CD4-positive, alpha-beta T cell treated with Interleukin-15 for 4 hours (primary cell): Measurements from ENCODE around the gene MACROH2A2.
"Not testable (repeated sequence)": the region's sequence is repeated elsewhere in the genome, so short reads cannot be mapped to it uniquely, and the experiment has no call there.

Source experiments
- DNase-seq: peaks from one replicate; pipeline ENCODE4 v3.0.0-alpha.2; 2020; ENCODE audit warnings: low spot score

Gene MACROH2A2

DNA sequence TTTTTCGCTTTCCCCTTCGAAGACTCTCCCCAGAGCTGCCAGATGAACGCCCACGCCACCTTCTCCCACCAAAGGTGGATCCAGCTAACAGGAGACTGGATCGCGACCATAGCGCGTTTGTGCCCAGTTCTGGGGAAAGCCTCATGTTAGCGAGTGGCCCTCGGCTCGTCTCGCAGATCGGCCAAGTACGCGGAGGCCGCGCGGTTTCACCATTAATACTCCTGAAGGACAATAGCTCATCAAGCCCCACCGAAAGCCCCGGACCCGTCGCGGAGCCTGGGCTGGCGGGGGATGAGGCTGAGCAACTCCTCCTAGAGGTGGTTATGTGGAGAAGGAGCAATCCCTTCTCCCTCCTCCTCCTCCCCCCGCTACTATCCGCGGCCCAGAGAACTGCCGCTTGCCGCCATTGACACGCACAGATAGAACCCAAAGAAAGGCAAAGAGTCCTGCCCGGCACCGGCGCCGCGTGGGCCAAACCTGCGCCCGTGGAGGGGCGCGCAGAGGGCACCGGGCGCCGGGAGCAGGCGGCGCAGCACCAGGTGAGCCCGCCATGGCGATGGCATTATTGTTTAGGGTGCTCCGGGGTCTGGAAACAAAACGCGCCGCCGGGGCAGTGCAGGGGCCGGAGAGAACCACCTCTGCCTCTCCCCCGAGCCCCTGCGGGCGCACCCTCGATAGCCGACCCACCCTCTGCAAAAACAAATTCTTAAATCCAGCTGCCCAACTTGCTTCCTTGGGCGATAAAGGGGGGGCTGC lies at the start of gene MACROH2A2:
TSS of gene MACROH2A2 (plus strand) at position 385 of the 756 bp plus-strand sequence. CDS start 22,813 bp downstream, outside the sequence.
- no peak for DNase-seq

DNA sequence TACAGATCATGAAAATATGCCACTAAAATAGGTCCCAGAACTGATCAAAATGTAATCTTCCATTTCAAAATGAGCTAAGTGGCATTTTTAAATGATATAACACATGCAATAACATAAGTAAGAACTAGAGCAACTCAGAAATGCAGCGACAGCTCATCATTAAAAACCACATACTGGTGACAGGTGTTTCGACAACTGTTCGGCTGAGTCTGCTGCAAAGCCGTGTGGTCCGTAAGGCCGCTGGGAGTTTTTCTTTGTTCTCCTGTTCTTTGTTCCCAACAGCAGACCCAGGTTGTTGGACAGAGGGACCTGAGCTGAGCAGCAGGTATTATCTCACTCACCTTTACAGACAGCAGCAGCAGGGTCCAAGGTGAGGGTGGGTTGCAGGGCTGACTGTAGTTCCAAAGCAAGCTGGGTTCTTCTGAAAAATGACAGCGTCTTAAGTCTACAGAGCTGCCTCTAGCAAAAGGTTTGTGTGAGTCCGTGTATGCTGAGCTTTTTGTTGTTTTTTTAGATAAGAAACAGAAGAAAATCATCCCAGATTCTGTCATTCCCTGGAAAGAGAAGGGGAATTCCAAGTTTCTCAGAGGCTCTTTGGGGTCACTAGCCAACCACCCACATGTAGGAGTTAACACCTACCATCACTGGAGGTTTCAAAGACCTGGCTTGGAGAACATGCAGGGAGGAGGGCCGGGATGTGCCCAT lies 45.4 kb upstream of the MACROH2A2 start:
- DNase-seq: no peak

DNA sequence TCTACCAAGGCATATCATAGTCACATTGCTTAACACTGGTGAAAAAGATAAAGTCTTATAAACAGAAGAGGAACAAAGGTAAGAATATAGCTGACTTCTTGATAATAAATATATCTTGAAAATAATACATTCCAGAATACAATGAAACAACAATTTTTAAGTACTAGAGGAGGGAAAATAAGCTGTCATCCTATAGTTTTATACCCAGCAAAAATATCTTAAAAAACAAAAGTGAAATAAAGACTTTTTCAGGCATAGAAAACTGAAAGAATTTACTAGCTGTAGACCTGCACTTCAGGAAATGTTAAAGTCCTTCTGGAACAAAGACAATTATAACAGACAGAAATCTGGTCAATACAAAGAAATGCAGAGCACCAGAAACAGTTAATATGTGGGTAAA lies 21.4 kb upstream of the MACROH2A2 start:
- no peak for DNase-seq

DNA sequence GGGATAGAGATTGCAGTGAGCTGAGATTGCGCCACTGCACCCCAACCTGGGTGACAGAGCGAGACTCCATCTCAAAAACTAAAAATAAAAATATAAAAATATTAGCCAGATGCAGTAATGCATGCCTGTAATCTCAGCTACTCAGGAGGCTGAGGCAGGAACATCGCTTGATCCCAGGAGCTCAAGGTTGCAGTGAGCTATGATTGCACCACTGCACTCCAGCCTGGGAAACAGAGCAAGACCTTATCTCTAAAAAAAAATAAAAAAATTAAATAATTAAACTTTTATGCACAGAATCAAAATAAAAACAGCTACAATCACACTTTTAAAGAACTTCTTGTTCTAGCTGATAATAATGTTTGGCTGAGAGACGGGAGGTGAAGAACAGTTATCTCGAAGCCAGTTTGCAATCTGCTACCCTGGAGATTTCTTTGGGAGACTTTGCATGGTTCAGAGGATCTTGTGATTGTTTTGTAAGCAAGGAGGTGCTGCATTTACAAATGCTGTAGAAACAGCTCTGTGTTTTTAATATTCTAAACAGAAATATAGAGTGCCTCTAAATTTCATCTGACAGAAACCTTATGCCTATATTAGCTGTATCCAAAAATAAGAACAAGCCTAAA lies 19.9 kb upstream of the MACROH2A2 start:
- no peak for DNase-seq

DNA sequence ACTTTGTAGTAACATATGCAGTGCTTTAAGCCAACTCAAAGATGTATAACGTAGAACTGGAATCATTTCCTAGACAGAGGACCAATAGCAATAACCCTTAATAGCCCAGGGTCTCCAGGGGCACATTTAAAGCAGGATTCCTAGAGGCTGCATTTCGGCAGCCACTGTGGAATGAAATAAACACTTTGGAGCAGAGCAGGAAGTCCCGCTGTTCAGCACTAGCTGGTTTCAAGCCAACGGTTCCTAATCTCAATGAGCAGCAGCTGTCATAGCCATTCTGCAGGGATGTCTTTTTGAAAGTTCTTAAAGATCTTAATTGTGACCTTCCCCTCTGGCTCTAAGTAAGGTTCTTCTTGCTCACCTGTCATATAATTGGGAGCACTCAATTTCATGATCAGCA lies 18.4 kb upstream of the MACROH2A2 start:
- DNase-seq: no peak

DNA sequence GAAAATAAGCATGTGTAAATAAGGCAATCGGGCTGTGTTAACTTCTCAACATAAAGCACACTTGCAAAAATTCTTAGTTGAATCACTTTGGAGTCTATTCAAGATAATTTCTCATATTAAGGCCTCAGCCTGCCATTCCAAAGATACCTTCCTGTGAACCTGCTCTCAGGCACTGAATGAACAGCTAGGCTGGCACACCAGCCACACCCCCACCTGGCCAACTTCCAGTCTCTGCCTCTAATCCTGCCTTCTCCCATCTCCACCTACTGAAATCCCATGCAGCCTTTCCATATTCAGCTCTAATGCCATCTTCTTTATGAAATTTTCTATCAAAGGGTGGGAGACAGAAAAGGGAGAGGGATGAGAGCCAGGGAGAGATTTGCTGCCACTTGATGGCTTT lies 17.1 kb upstream of the MACROH2A2 start:
- no peak for DNase-seq

DNA sequence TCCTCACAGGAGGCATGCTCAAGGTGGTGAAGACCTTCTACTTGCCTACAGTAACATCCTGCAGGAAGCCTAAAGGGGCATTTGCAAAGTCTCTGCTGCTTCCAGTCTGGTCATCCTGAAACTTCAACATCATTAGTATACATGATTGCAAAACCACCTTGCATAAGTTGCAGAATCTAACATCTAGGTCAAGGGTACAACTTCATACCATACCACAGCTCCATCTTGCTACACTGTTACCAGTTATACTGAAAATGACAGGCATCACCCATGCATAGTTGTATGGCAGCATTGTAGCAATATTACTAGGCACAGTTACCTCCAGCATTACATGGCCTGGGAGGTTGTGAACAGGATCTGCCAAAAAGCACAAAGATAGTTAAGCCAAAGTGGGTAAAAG lies 13.7 kb upstream of the MACROH2A2 start:
- no peak for DNase-seq

DNA sequence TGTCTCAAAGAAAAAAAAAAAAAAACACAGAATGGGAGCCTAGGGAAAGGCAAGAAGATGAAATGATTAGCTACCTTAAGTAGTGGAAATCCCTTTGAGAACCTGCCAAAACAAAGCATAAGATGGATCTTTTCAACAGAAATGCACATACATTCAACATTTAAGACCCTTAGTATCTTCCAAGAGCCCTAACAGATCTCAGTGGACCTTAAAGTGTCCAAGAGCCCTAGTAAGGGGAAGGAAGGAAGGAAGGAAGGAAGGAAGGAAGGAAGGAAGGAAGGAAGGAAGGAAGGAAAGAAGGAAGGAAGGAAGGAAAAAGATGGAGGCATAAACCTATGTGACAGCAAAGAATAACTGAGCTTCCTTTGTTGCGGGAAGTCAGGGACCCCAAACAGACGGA lies 11.6 kb upstream of the MACROH2A2 start:
- no peak for DNase-seq

DNA sequence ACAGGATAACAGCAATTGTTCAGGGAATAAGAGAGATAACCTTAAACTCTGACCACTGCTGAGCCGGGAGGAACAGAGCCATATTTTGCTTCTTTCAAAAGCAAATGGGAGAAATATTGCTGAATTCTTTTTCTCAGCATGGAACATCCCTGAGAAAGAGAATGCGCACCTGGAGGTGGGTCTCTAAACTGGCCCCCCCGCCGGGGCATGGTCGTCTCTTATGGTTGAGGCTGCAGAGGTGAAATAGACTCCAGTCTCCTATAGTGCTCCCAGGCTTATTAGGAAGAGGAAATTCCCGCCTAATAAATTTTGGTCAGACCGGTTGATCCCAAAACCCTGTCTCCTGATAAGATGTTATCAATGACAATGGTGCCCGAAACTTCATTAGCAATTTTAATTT lies 10.9 kb upstream of the MACROH2A2 start:
- DNase-seq: not testable (repeated sequence)

DNA sequence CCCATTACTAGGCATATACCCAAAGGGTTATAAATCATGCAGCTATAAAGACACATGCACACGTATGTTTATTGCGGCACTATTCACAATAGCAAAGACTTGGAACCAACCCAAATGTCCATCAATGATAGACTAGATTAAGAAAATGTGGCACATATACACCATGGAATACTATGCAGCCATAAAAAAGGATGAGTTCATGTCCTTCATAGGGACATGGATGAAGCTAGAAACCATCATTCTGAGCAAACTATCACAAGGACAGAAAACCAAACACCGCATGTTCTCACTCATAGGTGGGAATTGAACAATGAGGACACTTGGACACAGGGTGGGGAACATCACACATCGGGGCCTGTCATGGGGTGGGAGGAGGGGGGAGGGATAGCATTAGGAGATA lies 5.6 kb upstream of the MACROH2A2 start:
- DNase-seq: not testable (repeated sequence)

DNA sequence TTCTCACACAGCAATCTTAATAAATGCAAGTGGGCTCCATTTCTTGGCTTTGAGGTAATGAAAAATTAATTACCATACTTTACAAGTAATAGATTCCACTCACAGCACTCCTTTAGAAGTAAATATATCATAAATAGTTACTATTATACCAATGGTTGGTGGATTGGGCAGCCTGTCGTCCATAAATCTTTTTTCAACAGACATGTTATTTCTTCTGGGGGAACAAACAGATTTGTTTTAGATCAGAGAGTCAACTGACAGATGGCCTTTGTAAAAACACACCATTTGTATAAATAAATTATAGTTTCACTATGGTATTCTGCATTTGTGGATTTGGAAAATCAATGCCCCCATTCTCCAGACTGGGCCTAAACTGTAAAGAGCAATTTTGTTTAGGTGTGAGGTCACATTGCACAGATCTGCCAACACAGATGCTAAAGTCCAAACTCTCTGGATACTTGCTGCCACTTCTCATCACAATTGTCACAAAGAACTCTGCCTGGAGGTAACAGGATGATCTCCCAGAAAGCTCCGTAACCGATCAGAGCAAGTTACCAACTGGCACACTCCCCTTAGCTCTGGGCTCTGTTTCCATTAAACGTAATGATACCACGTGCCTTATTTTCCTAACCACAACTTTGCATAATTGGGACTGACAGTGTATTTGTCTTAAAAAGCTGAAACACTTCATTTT lies 4.5 kb upstream of the MACROH2A2 start:
- DNase-seq: no peak

DNA sequence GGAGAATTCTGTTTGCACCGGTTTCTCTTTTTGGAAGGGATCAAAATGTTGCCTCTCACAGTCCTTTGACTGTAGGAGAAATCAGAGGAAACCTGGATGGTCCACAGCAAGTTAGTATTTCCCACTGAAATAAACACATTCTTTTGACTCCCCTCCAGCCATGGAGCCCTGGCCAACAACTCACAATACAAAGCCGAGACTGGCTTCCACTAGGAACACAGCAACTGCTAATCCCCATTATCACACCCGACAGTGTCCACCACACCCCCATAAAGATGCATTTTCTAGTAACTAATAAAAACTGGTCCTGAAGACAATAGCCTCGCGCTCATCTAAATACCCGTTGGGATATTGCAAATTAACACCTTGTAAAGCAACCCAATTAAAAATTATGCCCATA lies 798 bp upstream of the MACROH2A2 start:
- no peak for DNase-seq

DNA sequence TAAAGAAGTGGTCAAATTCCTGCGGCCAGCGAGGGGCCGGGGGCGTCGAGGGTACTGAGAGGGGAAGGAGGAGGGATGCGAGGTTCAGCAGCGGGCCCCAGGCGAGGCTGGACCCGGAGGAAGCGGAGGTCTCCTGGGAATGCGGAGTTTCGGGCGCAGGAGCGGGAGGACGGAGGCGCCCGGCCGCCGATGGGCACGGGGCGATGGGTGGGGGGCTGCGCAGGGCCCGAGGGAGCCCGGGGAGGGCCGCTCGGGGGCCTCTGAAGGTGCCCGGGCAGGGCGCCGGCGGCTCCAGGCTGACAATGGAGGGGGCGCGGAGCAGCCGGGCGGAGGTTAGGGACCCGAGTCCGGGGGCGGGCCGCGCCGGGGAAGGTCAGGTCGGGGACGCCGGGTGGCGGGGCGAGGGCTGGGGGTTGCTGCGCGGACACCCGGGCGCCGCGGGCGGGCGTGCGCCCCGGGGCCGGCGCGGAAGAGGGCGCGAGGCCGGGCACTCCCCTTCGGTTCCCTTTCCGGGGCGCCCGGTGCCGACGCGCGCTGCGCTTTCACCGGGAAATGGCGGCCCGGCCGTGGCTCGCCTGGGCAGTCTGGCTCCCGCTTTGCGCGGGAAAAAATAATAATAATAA lies 683 bp downstream of the MACROH2A2 start:
- DNase-seq: no peak

DNA sequence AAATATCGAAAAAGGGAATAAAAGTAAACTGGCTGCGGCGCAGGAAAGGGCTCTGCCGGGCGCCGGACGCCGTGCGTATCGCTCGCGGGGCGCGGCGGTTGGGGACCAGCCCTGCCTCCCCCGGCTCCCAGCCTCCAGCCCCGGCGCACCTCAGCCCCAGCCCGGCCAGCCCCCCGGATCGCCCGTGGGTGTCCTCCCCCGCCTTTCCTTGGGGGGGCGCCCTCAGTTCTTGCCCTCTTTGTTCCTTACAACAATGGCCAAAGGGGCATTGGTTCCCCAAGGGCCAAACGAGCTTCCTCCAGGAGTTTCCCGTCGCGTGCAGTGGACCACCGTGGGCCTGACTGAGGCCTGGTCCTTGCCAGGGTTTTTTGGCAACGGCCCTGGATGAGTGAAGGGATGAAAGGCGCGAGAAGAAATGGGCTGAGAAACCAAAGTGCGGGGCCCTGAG lies 1.2 kb downstream of the MACROH2A2 start:
- no peak for DNase-seq

DNA sequence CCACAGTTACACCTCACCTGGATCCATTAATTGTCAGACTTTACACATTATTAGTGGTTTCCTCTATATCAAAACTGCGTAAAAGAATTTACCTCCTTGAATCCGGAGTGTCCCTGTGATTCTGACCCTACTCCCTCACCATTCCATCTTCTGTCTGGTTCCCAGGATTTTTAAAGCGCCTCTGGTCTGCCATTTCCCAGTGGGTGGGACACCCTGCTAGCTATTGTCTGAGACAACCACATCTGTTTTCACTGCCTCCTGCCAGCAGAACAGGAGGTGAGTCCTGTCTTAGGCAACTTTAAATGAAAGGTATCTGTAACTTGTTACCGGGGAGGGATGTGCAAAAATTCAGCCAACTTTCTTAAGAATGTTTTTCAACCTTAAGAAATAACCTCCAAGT lies 2.3 kb downstream of the MACROH2A2 start:
- DNase-seq: no peak

DNA sequence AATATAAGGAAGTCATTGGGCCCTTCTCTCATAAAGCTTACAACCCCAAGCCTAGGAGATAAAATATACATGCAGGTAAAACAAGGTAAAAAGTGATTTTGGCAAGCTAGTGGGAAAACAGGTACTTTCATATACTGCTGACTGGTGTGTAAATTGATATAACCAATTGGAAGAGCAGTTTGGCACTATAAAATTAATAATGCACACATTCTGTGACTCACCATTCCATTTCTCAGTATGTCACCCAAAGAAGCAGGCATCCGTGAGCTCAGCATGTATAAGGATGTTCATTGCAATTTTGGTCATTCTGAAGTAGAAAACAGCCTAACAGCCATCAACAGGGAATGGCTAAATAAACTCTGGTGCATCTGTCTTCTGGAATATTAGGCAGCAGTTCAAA lies 2.9 kb downstream of the MACROH2A2 start:
- no peak for DNase-seq

DNA sequence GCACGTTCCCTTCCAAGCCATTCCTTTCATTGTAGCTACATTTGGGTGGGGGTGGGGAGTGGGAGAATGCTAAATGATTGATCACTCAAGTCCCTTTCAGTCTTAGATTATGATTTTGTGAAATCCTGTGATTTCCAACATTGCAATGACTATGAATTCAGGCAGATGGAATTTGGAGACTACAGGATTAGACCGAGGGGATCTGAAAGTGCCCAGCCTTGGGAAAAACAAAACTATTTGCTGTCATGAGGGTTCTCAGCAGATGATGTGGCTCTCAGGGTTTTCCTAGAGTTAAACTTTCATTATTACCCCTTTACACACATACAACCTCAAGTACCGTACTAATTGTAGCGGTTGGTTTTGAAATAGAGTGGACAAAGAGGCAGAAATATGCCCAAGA lies 4.7 kb downstream of the MACROH2A2 start:
- no peak for DNase-seq

DNA sequence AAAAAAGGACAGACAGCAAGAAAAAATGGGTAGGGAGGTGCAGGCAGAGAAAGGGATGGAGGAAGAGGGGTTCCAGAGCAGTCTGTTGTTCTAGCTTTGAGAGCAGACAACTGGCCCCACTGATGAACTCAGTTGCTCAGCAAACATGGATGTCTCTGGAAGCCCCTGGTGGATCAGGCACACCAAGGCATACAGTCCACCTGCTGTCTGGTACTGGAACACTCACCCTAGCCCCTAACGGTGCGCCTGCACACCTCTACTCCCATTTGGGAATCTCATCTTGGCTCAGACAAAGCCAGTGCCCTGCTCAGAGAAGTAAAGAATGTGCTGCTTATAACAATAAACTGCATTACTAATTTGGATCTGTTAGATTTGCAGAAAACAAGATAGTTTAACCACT lies 7.7 kb downstream of the MACROH2A2 start:
- DNase-seq: no peak

DNA sequence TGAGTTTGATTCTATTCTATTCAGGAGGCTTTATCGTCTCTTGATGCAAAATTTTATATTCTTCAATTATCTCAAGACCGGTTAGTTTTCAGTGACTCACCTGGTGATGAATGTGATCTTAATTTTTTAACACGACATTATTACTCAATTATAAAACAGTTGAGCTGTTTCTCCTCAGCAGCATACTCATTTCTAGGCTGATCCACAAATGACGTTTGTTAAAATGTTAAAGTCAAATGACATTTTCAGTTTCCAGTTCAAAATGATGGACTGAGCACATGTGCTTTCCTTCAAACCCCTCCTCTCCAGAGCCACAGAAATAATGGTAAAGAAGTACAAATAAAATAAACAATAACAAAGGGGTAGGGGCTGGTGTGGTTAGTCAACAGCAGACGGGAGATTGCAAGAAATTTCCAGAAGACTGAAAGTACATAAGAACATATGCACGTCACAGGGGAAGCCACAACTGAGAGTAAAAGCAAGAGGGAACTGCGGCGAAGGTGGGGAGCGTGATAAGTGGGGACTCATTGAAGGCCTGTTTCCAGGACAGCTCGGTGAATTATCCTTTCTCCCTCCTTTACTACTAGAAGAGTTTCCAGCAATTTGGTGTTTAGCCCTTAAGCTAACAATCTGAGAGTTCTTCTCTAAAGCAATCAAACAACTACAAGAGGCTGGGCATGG lies 10.9 kb downstream of the MACROH2A2 start:
- DNase-seq: no peak

DNA sequence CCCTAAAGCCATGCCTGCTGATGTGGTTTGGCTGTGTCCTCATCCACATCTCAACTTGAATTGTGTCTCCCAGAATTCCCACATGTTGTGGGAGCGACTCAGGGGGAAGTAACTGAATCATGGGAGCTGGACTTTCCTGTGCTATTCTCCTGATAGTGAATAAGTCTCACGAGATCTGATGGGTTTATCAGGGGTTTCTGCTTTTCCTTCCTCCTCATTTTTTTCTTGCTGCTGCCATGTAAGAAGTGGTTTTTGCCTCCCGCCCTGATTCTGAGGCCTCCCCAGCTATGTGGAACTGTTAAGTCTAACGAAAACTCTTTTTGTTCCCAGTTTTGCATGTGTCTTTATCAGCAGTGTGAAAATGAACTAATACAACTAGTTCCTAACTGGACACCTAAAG lies 11.8 kb downstream of the MACROH2A2 start:
- no peak for DNase-seq

DNA sequence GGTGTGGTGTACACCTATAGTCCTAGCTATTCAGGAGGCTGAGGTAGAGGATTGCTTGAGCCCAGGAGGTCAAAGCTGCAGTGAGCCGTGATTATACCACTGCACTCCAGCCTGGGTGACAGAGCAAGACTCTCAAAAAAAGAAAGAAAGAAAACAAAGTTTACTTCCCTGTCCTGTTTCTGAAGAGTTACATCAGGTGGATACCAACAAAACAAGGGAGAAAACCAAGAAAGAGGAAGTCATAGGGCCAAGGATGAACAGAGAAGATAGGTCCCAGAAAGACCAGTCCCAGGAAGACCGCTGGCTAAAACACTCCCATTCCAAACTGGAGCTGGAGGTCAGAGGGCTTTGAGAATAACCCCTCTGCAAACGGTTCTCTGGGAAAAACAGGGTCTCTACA lies 13.5 kb downstream of the MACROH2A2 start:
- DNase-seq: no peak

DNA sequence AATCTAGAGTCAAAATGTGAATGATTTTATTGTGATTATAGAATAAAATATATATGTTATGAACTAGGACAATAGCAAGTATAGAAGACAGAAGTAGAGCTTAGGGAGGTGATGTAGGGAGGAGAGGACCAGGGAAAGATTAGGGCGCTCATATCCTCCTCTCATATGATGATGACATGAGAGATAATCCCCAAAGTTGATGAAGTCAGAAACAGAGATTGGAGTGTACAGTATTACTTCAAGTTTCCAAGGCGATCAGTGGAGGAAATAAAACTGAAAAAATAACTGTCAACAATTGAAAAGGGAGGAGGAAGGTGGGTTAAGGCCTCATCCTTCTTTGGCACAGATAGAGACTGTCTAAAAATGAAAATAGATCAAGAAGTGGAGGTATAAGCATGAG lies 14.9 kb downstream of the MACROH2A2 start:
- DNase-seq: no peak
